Activated B cell treated with CpG ODN at 0.5 μM for 24 hours (primary cell): Measurements from ENCODE around the gene SLC16A2. TPM values are rescaled to one million over a fixed set of nuclear protein-coding genes. Genes with fewer than 3 reads are reported as not detected.

ENCODE experiments used
- ATAC-seq: fragments of 200-7000 bp; cut with Tn5 transposase; one replicate; pipeline ENCODE4 v1.10.0; 2021; ENCODE audit warnings: low read depth, mild to moderate bottlenecking, moderate library complexity
- CTCF ChIA-PET: fragments of 350-600 bp; sonication (Branson Sonifier 250); formaldehyde crosslinking; loops from one replicate; lab custom pipeline; 2021; ENCODE audit warnings: antibody characterized with exemption; lab: Charles Lee
- POLR2A ChIA-PET: fragments of 350-600 bp; sonication (Branson Sonifier 250); formaldehyde crosslinking; loops from one replicate; lab custom pipeline; 2021; ENCODE audit warnings: antibody characterized with exemption; lab: Charles Lee
- DNase-seq: peaks from one replicate; pipeline ENCODE4 v3.0.0; 2022
- H3K27ac Mint-ChIP-seq: one replicate; pipeline ENCODE4 v1.8.0; 2020; ENCODE audit warnings: mixed read lengths
- H3K27me3 Mint-ChIP-seq: one replicate; pipeline ENCODE4 v1.8.0; 2021; ENCODE audit warnings: mixed read lengths
- H3K36me3 Mint-ChIP-seq: one replicate; pipeline ENCODE4 v1.8.0; 2021; ENCODE audit warnings: low read depth, mixed read lengths
- H3K4me1 Mint-ChIP-seq: one replicate; pipeline ENCODE4 v1.8.0; 2021; ENCODE audit warnings: mixed read lengths
- H3K4me3 Mint-ChIP-seq: one replicate; pipeline ENCODE4 v1.8.0; 2020; ENCODE audit warnings: mild to moderate bottlenecking, mixed read lengths
- H3K9me3 Mint-ChIP-seq: one replicate; pipeline ENCODE4 v1.8.0; 2020; ENCODE audit warnings: mixed read lengths
- CTCF ChIP-seq: fragments of 200-600 bp; IDR thresholded peaks from one replicate; pipeline ENCODE4 v1.8.0; 2022; ENCODE audit warnings: antibody characterized with exemption, mild to moderate bottlenecking
- intact Hi-C: fragments of 100-400 bp; cut with micrococcal nuclease; formaldehyde crosslinking; loops from one replicate; pipeline ENCODE4 v1.15.1; 2024
- total RNA-seq: library from RNA; stranded (reverse); gene quantifications from 2 replicates; pipeline ENCODE4 v1.2.3, GENCODE V29; 2022

The SLC16A2 gene
- total RNA-seq, 1 donor from 2014 or later, result not detected

DNA sequence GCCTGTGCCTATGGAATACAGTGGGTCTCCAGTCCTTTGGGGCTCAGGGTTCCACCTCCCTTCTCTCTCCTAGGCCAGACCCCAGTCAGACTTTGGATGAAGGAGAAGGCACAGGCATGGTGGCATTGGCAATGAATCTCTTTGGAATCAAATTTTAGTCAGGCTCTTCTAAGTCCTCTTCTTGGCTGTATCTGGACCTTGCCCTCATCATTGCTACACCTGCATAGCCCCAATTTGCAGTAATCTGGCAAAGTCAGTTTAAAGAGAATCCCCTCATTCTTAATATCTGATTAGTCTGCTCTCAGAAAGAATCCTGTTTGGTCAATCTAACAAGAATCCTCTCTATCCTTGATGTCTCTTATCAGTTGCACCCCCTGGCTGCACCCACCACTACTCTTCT, 77.6 kb downstream of the SLC16A2 start:
- Mint-ChIP-seq H3K36me3 (no peaks in the 10 kb centered on the region), H3K4me1 (no peaks in the 10 kb centered on the region), H3K9me3 (no peaks in the 10 kb centered on the region), H3K27ac (no peak overlapping the region), H3K27me3 (no peaks in the 10 kb centered on the region), H3K4me3 (no peak overlapping the region)
- DNase-seq (no peak), ATAC-seq (no peak)
- CTCF ChIA-PET, result no interaction called here
- TF ChIP-seq CTCF, result no peak
- POLR2A ChIA-PET, result no interaction called here
- intact Hi-C loops, result no loop called here

DNA sequence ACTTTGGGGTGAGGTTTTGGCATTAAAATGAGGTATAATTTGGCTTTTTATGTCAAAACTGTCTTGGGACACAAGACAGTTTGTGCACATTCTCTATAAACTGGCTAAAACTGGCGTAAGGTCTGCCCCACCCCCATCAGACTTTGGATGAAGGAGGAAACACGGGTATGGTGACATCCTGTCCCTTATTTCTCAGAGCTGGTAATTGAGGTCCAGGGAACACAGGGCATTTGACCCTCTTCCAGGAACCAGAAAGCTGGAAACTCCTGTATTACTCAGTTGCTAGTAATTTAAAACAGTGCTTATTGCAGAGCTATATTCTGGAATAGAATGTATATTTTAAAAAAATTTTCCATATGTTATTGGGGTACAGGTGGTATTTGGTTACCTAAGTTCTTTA, 78.8 kb downstream of the SLC16A2 start:
- TF ChIP-seq CTCF, result no peak
- H3K4me3 Mint-ChIP-seq, result no peak overlapping the region
- H3K4me1 Mint-ChIP-seq, result no peaks in the 10 kb centered on the region
- no peak overlapping the region for H3K27ac Mint-ChIP-seq
- ChIA-PET POLR2A (interaction anchor here (0.7 kb wide), 1 partner anchor 37 kb away, joined by 3 read pairs; no protein-coding TSS in a partner anchor), CTCF (no interaction called here)
- DNase-seq, result no peak
- intact Hi-C loops, result no loop called here
- ATAC-seq, result no peak
- H3K36me3 Mint-ChIP-seq, result no peaks in the 10 kb centered on the region
- no peaks in the 10 kb centered on the region for H3K9me3 Mint-ChIP-seq
- no peaks in the 10 kb centered on the region for H3K27me3 Mint-ChIP-seq

GRCh38 chrX:74500555-74500954, 79.3 kb downstream of the SLC16A2 start:
- peaks cover 4% of the 10 kb centered on the region for H3K4me1 Mint-ChIP-seq
- CTCF ChIA-PET, result no interaction called here
- no peaks in the 10 kb centered on the region for H3K36me3 Mint-ChIP-seq
- TF ChIP-seq CTCF, result no peak
- H3K27me3 Mint-ChIP-seq, result no peaks in the 10 kb centered on the region
- ATAC-seq (no peak), DNase-seq (no peak)
- H3K4me3 Mint-ChIP-seq, result no peak overlapping the region
- no peaks in the 10 kb centered on the region for H3K9me3 Mint-ChIP-seq
- POLR2A ChIA-PET, result interaction anchor here (0.7 kb wide), 1 partner anchor 36 kb away, joined by 3 read pairs; no protein-coding TSS in a partner anchor
- intact Hi-C loops, result no loop called here
- no peak overlapping the region for H3K27ac Mint-ChIP-seq

- intact Hi-C loops, result loop anchor here (5.0 kb wide), 1 partner anchor 213 kb away; no protein-coding TSS in a partner anchor
- DNase-seq (no peak), ATAC-seq (no peak)
- no peak overlapping the region for H3K27ac Mint-ChIP-seq
- CTCF ChIA-PET, result interaction anchor here (0.7 kb wide), 1 partner anchor 30 kb away, joined by 3 read pairs; no protein-coding TSS in a partner anchor
- POLR2A ChIA-PET, result interaction anchor here (1.2 kb wide), 1 partner anchor 31 kb away, joined by 3 read pairs; no protein-coding TSS in a partner anchor
- H3K27me3 Mint-ChIP-seq, result no peaks in the 10 kb centered on the region
- H3K4me3 Mint-ChIP-seq, result no peak overlapping the region
- no peaks in the 10 kb centered on the region for H3K36me3 Mint-ChIP-seq
- no peaks in the 10 kb centered on the region for H3K9me3 Mint-ChIP-seq
- H3K4me1 Mint-ChIP-seq, result peaks cover 22% of the 10 kb centered on the region
- TF ChIP-seq CTCF, result no peak
These were observed 84.1 kb downstream of the SLC16A2 start for GRCh38 chrX:74505437-74505836.

- Mint-ChIP-seq H3K4me3 (peak overlapping the region; percentile 17), H3K27ac (peak overlapping the region; percentile 69), H3K36me3 (no peaks in the 10 kb centered on the region), H3K4me1 (peaks cover 24% of the 10 kb centered on the region), H3K9me3 (no peaks in the 10 kb centered on the region), H3K27me3 (no peaks in the 10 kb centered on the region)
- ATAC-seq (peak; percentile 99), DNase-seq (peak; percentile 18)
- TF ChIP-seq CTCF, result no peak
- intact Hi-C loops, result loop anchor here (1.0 to 5.0 kb wide), 4 partner anchors 29 to 214 kb away; partner anchors contain the start of gene RLIM
- ChIA-PET POLR2A (interaction anchor here (1.2 kb wide), 1 partner anchor 30 kb away, joined by 3 read pairs; no protein-coding TSS in a partner anchor), CTCF (no interaction called here)
These were observed 85.2 kb downstream of the SLC16A2 start for GRCh38 chrX:74506317-74507115.
